GM19351 (cell line): ENCODE results near the gene TGFBR2.

Experiments
- ATAC-seq: cut with Tn5 transposase; IDR thresholded peaks from one replicate; pipeline ENCODE4 v1.9.1; 2021; ENCODE audit warnings: mild to moderate bottlenecking, moderate library complexity; ENCODE audit not compliant: unreplicated experiment

Gene TGFBR2

GRCh38 chr3:30606301-30607031 lies at the start of gene TGFBR2:
TSS of gene TGFBR2 (plus strand) at chr3:30606601. CDS start at chr3:30606884, 283 bp downstream.
- ATAC-seq: peak; percentile 70

- ATAC-seq: no peak
Measured at GRCh38 chr3:30557746-30558303, 48.6 kb upstream of the TGFBR2 start.

GRCh38 chr3:30563956-30564355 lies 42.4 kb upstream of the TGFBR2 start:
- no peak for ATAC-seq

GRCh38 chr3:30567139-30567753 lies 39.2 kb upstream of the TGFBR2 start:
- ATAC-seq: no peak

- no peak for ATAC-seq
Measured at GRCh38 chr3:30576946-30577345, 29.5 kb upstream of the TGFBR2 start.

GRCh38 chr3:30577788-30578187 lies 28.6 kb upstream of the TGFBR2 start:
- ATAC-seq: peak; percentile 88

GRCh38 chr3:30578479-30578878 lies 27.9 kb upstream of the TGFBR2 start:
- peak; percentile 36 for ATAC-seq

GRCh38 chr3:30578986-30579579 lies 27.3 kb upstream of the TGFBR2 start:
- peak; percentile 38 for ATAC-seq

GRCh38 chr3:30581067-30581585 lies 25.3 kb upstream of the TGFBR2 start:
- ATAC-seq: no peak

GRCh38 chr3:30581982-30582381 lies 24.4 kb upstream of the TGFBR2 start:
- ATAC-seq: no peak

GRCh38 chr3:30583973-30584372 lies 22.4 kb upstream of the TGFBR2 start:
- ATAC-seq: no peak

GRCh38 chr3:30585654-30586053 lies 20.7 kb upstream of the TGFBR2 start:
- no peak for ATAC-seq

GRCh38 chr3:30586096-30586805 lies 20.1 kb upstream of the TGFBR2 start:
- no peak for ATAC-seq

GRCh38 chr3:30586806-30587486 lies 19.5 kb upstream of the TGFBR2 start:
- no peak for ATAC-seq

GRCh38 chr3:30587904-30588303 lies 18.5 kb upstream of the TGFBR2 start:
- no peak for ATAC-seq

- no peak for ATAC-seq
Measured at GRCh38 chr3:30596152-30596551, 10.2 kb upstream of the TGFBR2 start.

- ATAC-seq: no peak
Measured at GRCh38 chr3:30597131-30597768, 9.2 kb upstream of the TGFBR2 start.

GRCh38 chr3:30597769-30598134 lies 8.6 kb upstream of the TGFBR2 start:
- no peak for ATAC-seq

GRCh38 chr3:30598668-30599545 lies 7.5 kb upstream of the TGFBR2 start:
- no peak for ATAC-seq
